HEK293T (cell line): ENCODE measurements around the gene PPP4C.

Experiments
- CTCF ChIA-PET: fragments of 350-600 bp; formaldehyde crosslinking; extraction: SDS; loops from one replicate; lab custom pipeline; 2021; ENCODE audit warnings: antibody characterized with exemption, inconsistent platforms; lab: Yijun Ruan, JAX
- POLR2A ChIA-PET: fragments of 350-600 bp; formaldehyde crosslinking; extraction: SDS; loops from one replicate; lab custom pipeline; 2020; ENCODE audit warnings: antibody characterized with exemption, inconsistent platforms; lab: Yijun Ruan, JAX
- DNase-seq: peaks from one replicate; pipeline ENCODE4 v3.0.0; 2012; ENCODE audit warnings: mixed read lengths; ENCODE audit errors: extremely low spot score
- ARNT ChIP-seq: fragments of 450-650 bp; IDR thresholded peaks from 2 replicates; pipeline ENCODE4 v1.6.1; 2017; ENCODE audit warnings: mild to moderate bottlenecking
- BHLHE40 ChIP-seq: fragments of 450-650 bp; IDR thresholded peaks from 2 replicates; pipeline ENCODE4 v1.6.1; 2016; ENCODE audit warnings: mild to moderate bottlenecking, moderate library complexity, borderline replicate concordance
- CTBP1 ChIP-seq: fragments of 450-650 bp; IDR thresholded peaks from 2 replicates; pipeline ENCODE4 v1.6.1; 2016; ENCODE audit warnings: borderline replicate concordance
- ELF4 ChIP-seq: fragments of 450-650 bp; IDR thresholded peaks from 2 replicates; pipeline ENCODE4 v1.6.1; 2017; ENCODE audit warnings: antibody characterized with exemption
- FOXA1 ChIP-seq: fragments of 450-650 bp; IDR thresholded peaks from 2 replicates; pipeline ENCODE4 v1.6.1; 2016; ENCODE audit warnings: mild to moderate bottlenecking
- FOXK2 ChIP-seq: fragments of 450-650 bp; IDR thresholded peaks from 2 replicates; pipeline ENCODE4 v1.6.1; 2016; ENCODE audit warnings: mild to moderate bottlenecking
- FOXM1 ChIP-seq: fragments of 450-650 bp; IDR thresholded peaks from 2 replicates; pipeline ENCODE4 v1.6.1; 2017; ENCODE audit warnings: mild to moderate bottlenecking, borderline replicate concordance
- HDGF ChIP-seq: fragments of 450-650 bp; IDR thresholded peaks from 2 replicates; pipeline ENCODE4 v1.6.1; 2017; ENCODE audit warnings: antibody characterized with exemption, borderline replicate concordance
- L3MBTL2 ChIP-seq: fragments of 450-650 bp; conservative IDR thresholded peaks from 2 replicates; pipeline ENCODE4 v1.6.1; 2016; ENCODE audit warnings: mild to moderate bottlenecking
- LEF1 ChIP-seq: fragments of 450-650 bp; IDR thresholded peaks from 2 replicates; pipeline ENCODE4 v1.6.1; 2017; ENCODE audit warnings: mild to moderate bottlenecking, borderline replicate concordance
- NFRKB ChIP-seq: fragments of 450-650 bp; IDR thresholded peaks from 2 replicates; pipeline ENCODE4 v1.6.1; 2016; ENCODE audit warnings: mild to moderate bottlenecking, moderate library complexity
- PKNOX1 ChIP-seq: fragments of 450-650 bp; IDR thresholded peaks from 2 replicates; pipeline ENCODE4 v1.6.1; 2016
- SP1 ChIP-seq: fragments of 450-650 bp; IDR thresholded peaks from 2 replicates; pipeline ENCODE4 v1.6.1; 2017
- SUZ12 ChIP-seq: fragments of 450-650 bp; IDR thresholded peaks from 2 replicates; pipeline ENCODE4 v1.6.1; 2016; ENCODE audit warnings: mild to moderate bottlenecking
- TARDBP ChIP-seq: fragments of 450-650 bp; IDR thresholded peaks from 2 replicates; pipeline ENCODE4 v1.6.1; 2016
- ZNF384 ChIP-seq: fragments of 450-650 bp; IDR thresholded peaks from 2 replicates; pipeline ENCODE4 v1.6.1; 2016

The PPP4C gene

GRCh38 chr16:30131869-30132475 is 56.2 kb downstream of the PPP4C start:
- ChIA-PET CTCF (interaction anchor here (0.8 kb wide), 1 partner anchor 20 kb away, joined by 4 read pairs; no protein-coding TSS in a partner anchor), POLR2A (no interaction called here)
- TF ChIP-seq LEF1 (no peak), FOXK2 (no peak), L3MBTL2 (no peak), ZNF384 (no peak), PKNOX1 (no peak), CTBP1 (no peak)
- no peak for DNase-seq

GRCh38 chr16:30132591-30132990 is 56.8 kb downstream of the PPP4C start:
- TF ChIP-seq CTBP1 = no peak
- no peak for TF ChIP-seq PKNOX1
- TF ChIP-seq ZNF384 = no peak
- no peak for TF ChIP-seq ELF4
- TF ChIP-seq SP1 = no peak
- no peak for TF ChIP-seq ARNT
- TF ChIP-seq SUZ12 = no peak
- no peak for TF ChIP-seq NFRKB
- TF ChIP-seq L3MBTL2 = no peak
- no peak for TF ChIP-seq FOXA1
- TF ChIP-seq TARDBP = no peak
- TF ChIP-seq FOXK2 = no peak
- no peak for TF ChIP-seq HDGF
- no peak for TF ChIP-seq FOXM1
- no peak for TF ChIP-seq BHLHE40
- no peak for TF ChIP-seq LEF1
- POLR2A ChIA-PET = no interaction called here
- no peak for DNase-seq

More at GRCh38 chr16:30132591-30132990, 56.8 kb downstream of the PPP4C start:
- CTCF ChIA-PET = no interaction called here
